Measurements from ENCODE around the gene NKAPD1. TPM values are rescaled to one million over a fixed set of nuclear protein-coding genes. Genes with fewer than 3 reads are reported as not detected.
A peak's percentile ranks its signal among the peaks of the same experiment; 100 is the strongest.

NKAPD1 gene
- total and polyA plus RNA-seq, 9 of the 15 experiments (the other 6 are each of a cell fraction or from before 2014, with no cell fraction given) = 14.1 to 73.5 (median 29.3) TPM

- Histone ChIP-seq H3K4me3 (no peak overlapping the region), H4K20me1 (replicated peaks; ENCODE audit: control insufficient read depth, insufficient read depth, low read length) (no peaks in the 10 kb centered on the region), H3K79me2 (ENCODE audit: control insufficient read depth, insufficient read depth, low read length) (no peaks in the 10 kb centered on the region), H3K9ac (ENCODE audit: insufficient read depth in 1 of 2, low read depth in 2 of 2, low read length in 2 of 2) (no peak overlapping the region), H3K4me2 (ENCODE audit: insufficient read depth, low read length) (no peak overlapping the region), H3K27me3 (ENCODE audit: control insufficient read depth in 2 of 2, insufficient read depth in 2 of 2, low read length in 2 of 2) (no peaks in the 10 kb centered on the region), H3K9me1 (ENCODE audit: control insufficient read depth, insufficient read depth, low read length) (no peaks in the 10 kb centered on the region), H3K27ac (ENCODE audit: extremely low read depth, low read depth, low read length) (no peak overlapping the region), H2AFZ (ENCODE audit: low read depth, low read length) (no peak overlapping the region), H3K4me1 (replicated peaks in 1 of 2; ENCODE audit: control insufficient read depth in 2 of 2, insufficient read depth in 2 of 2, low read length in 2 of 2) (0 out of 5 replicates have a peak, but pooled peaks cover 0 to 6% of the 10 kb centered on the region in 2 experiments), H3K9me3 (replicated peaks; ENCODE audit: control insufficient read depth, insufficient read depth, low read depth, low read length) (no peaks in the 10 kb centered on the region), H3K36me3 (ENCODE audit: control insufficient read depth, insufficient read depth, low read length) (no peaks in the 10 kb centered on the region)
- FAIRE-seq (no peak), ATAC-seq (no peak), DNase-seq (ENCODE audit: extremely low read depth in 1 of 4, low spot score in 3 of 4) (no peak)
- WGBS (ENCODE audit: insufficient coverage, low coverage, missing lambda C conversion rate) = 41% methylated on average over 2 of the region's 2 CpGs
- no TSS peak for BruUV-seq (replicated peaks)
- POLR2A ChIA-PET = interaction anchor here (1.2 kb wide), 1 partner anchor 9 kb away, joined by 4 read pairs; no protein-coding TSS in a partner anchor
- intact Hi-C loops (cut with micrococcal nuclease) = no loop called here
- CTCF ChIA-PET (ENCODE audit: low intra/inter-chr PET ratio) = interaction anchor here (1.9 kb wide), 1 partner anchor 166 kb away, joined by 13 read pairs; no protein-coding TSS in a partner anchor
- in situ Hi-C loops (cut with MboI) = loop anchor here (10.0 kb wide), 1 partner anchor 170 kb away; no protein-coding TSS in a partner anchor
- no peak for TF ChIP-seq SRSF1 (IDR thresholded peaks at IDR 0.05; ENCODE audit: low read depth, low read length)
- no peak for TF ChIP-seq TFAP4 (CRISPR knock-in tag; IDR thresholded peaks at IDR 0.05; ENCODE audit: borderline replicate concordance)
- TF ChIP-seq JUND (IDR thresholded peaks at IDR 0.05; ENCODE audit: borderline replicate concordance, low read depth, low read length) = peak; percentile 69
- TF ChIP-seq JUND (tag; IDR thresholded peaks at IDR 0.05; ENCODE audit: borderline replicate concordance, low read depth, low read length) = peak; percentile 50; the same call in 1 of the 3 replicates
- no peak for TF ChIP-seq UBTF (IDR thresholded peaks at IDR 0.05; ENCODE audit: borderline replicate concordance in 1 of 2, low read depth in 2 of 2, low read length in 2 of 2)
- no peak for TF ChIP-seq HDAC2 (IDR thresholded peaks at IDR 0.05)
- no peak for TF ChIP-seq PCBP1 (IDR thresholded peaks at IDR 0.05; ENCODE audit: low read depth, low read length, poor library complexity, severe bottlenecking)
- TF ChIP-seq ETV6 (IDR thresholded peaks at IDR 0.05; ENCODE audit: borderline replicate concordance in 1 of 2, low read depth in 2 of 2, low read length in 1 of 2) = 0 out of 4 replicates have a peak, but pooled peaks have one; percentile 47 to 53
- no peak for TF ChIP-seq ETV6 (CRISPR knock-in tag; IDR thresholded peaks at IDR 0.05; ENCODE audit: borderline replicate concordance)
- TF ChIP-seq ARID1B (IDR thresholded peaks at IDR 0.05) = peak; percentile 49; the same call in 1 of the 2 replicates
- TF ChIP-seq ZBTB43 (CRISPR knock-in tag; IDR thresholded peaks at IDR 0.05) = no peak
- 0 out of 2 replicates have a peak, but pooled peaks have one; percentile 41 for TF ChIP-seq SMARCA4 (IDR thresholded peaks at IDR 0.05)
- no peak for TF ChIP-seq SNIP1 (IDR thresholded peaks at IDR 0.05; ENCODE audit: low read depth)
- no peak for TF ChIP-seq PBX2 (CRISPR knock-in tag; IDR thresholded peaks at IDR 0.05; ENCODE audit: low read depth)
- no peak for TF ChIP-seq PBX2 (tag; conservative IDR thresholded peaks at IDR 0.05; ENCODE audit: low read depth)
- no peak for TF ChIP-seq SOX6 (IDR thresholded peaks at IDR 0.05)
These were observed 40.4 kb downstream of the NKAPD1 start for GRCh38 chr11:112114460-112114859.
